Stimulated activated CD8-positive, alpha-beta memory T cell treated with anti-CD3 and anti-CD28 coated beads, Interleukin-15, amount 100 ng/mL, for 48 hours (primary cell): ENCODE measurements around the gene ADGRG1.
A peak's percentile ranks its signal among the peaks of the same experiment; 100 is the strongest.

Experiments
- DNase-seq, 2 donors: peaks; one replicate each; pipeline ENCODE4 v3.0.0-alpha.2; 2020; ENCODE audit warnings: low read depth in 2 of 2

ADGRG1 gene

DNA sequence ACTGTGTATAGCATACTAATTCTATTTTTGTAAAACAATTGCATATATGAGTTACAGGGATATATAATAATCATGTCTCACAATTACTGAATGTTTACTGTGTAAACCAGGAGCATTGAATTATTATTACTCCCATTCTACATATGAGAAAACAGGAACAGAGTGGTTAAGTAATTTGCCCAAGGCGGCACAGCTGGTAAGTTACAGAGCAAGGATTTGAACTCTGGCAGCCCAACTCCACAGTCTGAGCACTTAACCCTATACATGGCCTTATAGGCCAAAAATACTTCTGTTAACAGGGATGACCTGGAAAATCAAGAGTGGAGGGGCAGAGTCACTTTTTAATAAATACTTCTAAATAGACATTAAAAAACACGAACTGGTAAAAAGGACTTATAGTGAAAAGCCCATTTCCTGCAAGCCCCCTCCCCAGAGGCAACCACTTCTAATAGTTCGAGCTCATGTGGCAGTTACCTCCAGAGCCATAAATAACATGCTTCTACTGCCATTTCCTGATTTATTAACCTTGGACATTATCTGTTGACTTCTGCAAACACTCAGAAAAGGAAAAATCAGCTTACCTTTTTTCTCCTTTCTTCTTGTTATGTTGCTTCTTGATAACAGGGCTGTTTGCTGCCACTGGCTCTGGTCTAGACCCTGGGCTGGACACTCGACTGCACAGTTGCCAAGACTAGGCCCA is 22.1 kb upstream of the ADGRG1 start:
- no peak for DNase-seq

- no peak for DNase-seq
Observed at GRCh38 chr16:57606847-57607501, 21.5 kb upstream of the ADGRG1 start.

DNA sequence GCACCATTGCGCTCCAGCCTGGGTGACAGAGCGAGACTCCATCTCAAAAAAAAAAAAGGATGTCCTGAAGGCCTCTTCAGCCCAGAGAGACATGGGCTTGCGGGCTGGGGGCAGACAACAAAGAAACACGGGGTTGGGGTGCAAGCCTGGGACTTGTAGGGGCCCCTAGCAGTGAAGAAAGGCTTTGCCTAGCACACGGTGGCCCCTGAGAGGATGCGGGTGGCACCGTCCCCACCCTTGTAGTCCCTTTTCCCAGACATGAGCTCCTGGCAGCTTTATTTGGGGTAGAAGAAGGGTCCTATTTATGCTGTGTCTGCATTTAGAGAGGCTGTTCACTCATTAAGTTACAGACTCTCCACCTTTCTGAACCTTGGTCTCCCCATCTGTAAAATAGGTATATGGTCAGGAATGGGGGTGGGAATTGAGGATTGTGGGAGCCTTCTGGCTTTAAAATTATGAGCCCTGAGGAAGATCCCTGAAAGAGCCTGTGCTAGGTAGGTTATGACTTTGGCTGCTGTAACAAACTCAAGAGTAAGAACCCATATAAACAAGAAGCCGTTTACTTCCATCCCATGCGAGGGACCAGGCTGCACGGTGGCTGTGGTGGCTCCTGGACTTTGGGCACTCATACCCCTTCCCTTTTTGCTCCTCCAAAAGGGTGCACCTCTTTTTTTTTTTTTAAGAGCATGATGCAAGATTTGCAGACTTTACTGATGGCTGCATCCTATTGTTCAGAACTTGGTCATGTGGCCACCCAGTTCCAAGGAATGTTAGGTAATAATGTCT is 20.6 kb upstream of the ADGRG1 start:
- no peak for DNase-seq

DNA sequence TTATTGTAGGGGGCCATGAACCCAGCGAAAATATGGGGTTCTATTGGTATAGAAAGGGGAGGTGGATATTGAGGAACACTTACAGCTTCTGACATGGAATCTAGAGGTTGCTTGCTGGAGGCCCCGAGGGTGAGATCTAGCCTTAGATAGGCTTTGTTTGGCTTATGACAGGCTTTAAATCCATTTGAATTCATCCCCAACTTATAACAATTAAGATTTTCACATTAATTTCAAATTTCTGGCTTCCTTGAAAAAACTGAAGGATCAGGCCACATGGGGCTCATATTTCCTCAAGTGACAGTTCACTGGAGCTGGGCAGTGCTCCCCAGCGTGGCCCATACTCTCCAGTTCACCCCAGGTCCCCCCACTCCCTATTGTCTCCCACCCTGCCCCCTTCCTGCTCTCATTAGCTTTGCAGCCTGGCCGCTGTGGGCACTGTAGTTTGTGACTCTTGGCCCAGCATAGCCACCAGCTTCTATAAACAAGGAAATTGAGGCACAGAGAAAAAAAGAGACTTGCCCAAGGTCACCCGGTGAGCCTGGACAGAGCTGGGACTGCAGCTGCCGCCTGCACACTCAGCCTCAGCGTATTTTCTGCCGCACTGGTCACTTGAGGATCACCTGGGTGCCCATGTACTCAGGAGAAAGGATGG is 19.8 kb upstream of the ADGRG1 start:
- no peak for DNase-seq

DNA sequence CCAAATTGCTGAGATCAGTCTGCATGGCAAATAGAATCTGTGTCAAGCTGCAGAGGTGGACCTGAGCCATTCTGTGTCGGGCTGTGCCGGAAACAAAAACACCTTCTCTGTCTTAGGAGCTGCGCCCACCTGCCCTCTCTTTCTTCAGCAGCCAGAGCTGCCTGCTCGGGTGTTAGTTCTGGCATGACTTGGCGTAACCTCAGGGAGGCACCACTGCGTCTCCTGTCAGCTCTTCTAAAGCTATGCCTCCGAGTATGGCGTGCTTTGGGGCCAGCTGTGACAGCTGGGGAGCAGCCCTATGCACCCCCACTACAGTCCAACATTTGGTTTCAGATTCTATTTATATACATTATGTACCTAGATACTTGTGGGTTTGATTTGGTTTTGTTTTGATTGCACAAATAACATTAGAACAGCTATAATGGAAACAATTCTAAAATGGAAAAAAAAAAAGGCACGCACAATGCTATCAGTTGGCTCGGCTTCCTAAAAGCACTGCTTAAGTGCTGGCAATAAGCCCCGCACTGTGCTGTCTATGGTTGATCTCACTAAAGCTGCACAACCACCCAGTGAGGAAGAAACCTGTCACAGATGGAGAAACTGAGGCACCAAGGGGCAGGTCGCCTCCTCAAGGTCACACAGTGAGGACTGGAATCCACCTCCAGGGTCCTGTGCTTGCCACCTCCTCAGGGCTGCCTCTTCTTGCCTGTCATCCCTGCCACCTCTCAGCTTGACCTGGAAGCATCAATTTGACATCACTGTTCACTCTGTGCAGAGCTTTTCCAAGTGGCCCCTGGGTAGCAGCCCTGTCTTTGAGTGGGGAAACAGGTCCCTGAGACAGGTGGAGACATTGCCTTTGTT is 18.7 kb upstream of the ADGRG1 start:
- peak; percentile 81 to 85 for DNase-seq

DNA sequence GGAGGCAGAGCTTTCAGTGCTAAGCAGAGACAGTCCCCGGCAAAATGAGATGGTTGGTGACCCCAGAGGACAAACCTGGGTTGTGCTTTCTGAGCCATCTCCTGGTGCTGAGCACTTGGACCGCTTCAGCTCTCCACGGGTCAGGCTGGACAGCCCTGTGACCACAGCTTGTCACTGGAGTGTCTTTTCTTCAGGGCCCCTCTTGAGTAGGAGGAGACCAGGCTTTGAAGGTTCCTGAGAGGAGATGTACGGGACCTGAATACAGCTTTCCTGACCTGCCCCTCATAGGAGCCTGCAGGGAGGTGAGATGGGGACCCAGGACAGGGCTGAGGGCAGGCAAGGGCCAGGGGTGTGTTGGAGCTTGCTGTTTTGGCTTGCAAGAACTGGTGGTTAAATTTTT is 17.8 kb upstream of the ADGRG1 start:
- no peak for DNase-seq

DNA sequence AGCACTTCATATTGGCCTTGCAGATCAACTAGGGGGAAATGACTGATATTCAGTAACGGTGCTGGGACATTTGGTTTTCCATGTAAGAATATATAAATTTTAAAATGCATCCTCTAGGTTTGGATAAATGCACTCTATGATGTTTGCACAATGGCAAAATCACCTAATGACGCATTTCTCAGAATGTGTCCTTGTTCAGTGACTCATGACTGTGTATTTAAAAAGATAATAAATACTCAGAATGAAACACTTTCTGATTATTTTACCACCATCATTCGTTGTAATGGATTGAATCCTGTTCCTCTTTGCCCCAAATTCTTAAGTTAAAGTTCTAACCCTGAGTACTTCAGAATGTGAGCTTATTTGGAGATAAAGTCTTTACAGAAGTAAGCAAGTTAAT is 17.2 kb upstream of the ADGRG1 start:
- no peak for DNase-seq

- no peak for DNase-seq
Observed at GRCh38 chr16:57611706-57612105, 16.7 kb upstream of the ADGRG1 start.

- DNase-seq, result no peak
Observed at GRCh38 chr16:57612494-57612893, 15.9 kb upstream of the ADGRG1 start.

DNA sequence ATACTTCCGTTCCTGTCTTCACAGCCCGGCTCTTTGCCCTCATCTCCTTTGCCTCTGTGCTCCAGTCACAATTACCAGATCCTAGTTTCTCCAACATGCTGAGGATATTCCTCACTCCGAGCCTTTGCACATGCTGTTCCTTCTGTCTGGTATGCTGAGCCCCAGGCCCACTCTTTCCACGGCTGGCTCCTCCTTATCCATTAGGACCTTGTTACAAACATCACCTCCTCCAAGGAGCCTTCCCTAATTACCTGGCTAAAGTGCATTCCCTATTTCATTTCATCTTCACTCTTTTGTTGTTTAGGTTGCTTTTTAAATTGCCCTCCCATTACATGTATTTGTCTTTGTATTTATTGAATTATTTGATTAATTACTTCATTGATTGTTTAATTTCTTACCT is 14.9 kb upstream of the ADGRG1 start:
- DNase-seq, result no peak

GRCh38 chr16:57614536-57614935 is 13.9 kb upstream of the ADGRG1 start:
- DNase-seq, result peak; percentile 60 to 67

- no peak for DNase-seq
Observed at GRCh38 chr16:57614944-57615343, 13.5 kb upstream of the ADGRG1 start.

GRCh38 chr16:57615813-57616212 is 12.6 kb upstream of the ADGRG1 start:
- DNase-seq, result no peak

- DNase-seq, result no peak
Observed at GRCh38 chr16:57616241-57616640, 12.2 kb upstream of the ADGRG1 start.

GRCh38 chr16:57616876-57617275 is 11.6 kb upstream of the ADGRG1 start:
- DNase-seq, result no peak

DNA sequence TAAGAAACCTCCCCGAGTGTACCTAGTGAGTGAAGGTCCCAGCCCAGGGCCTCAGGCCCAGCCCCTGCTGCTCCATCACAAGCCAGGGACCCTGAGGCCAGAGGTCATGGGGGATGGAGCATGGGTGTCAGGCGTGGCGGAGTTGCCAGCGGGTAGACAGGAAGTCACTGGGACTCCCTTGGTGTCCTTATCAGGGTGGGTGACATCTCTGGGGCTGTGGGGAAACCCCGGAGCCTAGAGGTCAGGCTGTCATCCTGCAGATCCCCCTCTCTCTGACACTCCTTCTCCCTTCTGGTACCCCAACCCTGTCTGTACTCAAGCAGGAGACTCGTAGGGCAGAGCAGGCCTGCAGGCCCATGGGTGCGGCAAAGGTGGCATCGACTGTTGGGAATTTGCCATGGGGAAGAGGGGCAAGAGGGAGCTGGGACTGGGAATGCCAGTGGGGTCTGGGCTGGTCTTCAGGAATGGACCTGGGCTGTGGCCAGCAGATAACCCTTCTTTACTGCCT is 10.8 kb upstream of the ADGRG1 start:
- no peak for DNase-seq

DNA sequence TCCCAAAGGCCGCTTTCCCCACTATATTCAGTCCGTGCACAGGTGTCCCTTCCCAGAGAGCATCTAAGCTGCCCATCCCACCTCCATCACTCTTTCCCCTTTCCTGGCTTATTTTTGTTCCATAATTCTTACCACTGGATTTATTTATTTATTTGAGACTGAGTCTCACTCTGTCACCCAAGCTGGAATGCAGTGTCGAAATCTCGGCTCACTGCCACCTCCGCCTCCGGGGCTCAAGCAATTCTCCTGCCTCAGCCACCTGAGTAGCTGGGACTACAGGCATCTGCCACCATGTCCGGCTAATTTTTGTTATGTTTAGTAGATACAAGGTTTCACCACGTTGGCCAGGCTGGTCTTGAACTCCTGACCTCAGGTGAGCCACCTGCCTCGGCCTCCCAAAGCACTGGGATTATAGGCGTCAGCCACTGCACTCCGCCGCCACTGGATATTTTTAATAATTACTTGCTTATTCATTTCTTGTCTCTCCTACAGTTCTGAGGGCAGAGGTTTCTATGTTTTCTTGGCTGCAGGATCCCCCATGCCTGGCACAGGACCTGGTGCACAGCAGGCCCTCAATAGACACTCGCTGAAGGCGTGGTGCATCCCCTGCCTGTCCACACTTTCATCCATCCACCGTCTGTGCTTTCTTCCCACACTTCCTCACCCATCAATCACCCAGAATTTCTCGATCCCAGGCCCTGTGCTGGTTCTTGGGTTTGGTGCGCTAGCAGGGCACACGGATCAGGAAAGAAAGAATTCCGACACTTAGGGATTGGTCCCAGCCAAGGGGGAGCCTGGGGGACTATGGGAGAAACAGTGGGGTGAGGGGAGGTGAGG is 9.9 kb upstream of the ADGRG1 start:
- DNase-seq, result no peak

DNA sequence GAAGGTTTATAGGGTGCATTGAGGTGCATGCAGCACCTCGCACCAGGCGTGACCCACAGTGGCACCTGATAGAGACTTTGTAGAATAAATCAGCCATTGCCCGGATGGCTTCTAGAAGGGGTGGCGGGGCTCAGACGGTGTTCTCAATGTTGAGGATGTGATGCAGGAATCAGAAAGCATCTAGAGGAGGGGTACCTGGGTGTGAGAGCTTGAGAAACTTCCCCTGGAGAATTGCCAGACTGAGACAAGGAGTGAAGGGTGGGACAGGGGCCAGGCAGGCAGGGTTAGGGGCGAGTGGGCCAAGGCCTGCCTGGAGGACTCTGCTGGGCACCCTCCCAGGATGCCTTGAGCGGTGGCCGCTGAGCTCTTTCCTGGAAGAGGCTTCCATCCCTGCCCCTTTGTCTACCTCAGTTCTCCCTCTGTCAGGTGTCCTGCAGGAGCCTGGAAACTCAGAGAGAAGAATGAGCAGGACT is 9.3 kb upstream of the ADGRG1 start:
- no peak for DNase-seq

GRCh38 chr16:57619606-57620334 is 8.7 kb upstream of the ADGRG1 start:
- no peak for DNase-seq
